ENCODE measurements around the gene CBFA2T3.

CBFA2T3 gene

DNA sequence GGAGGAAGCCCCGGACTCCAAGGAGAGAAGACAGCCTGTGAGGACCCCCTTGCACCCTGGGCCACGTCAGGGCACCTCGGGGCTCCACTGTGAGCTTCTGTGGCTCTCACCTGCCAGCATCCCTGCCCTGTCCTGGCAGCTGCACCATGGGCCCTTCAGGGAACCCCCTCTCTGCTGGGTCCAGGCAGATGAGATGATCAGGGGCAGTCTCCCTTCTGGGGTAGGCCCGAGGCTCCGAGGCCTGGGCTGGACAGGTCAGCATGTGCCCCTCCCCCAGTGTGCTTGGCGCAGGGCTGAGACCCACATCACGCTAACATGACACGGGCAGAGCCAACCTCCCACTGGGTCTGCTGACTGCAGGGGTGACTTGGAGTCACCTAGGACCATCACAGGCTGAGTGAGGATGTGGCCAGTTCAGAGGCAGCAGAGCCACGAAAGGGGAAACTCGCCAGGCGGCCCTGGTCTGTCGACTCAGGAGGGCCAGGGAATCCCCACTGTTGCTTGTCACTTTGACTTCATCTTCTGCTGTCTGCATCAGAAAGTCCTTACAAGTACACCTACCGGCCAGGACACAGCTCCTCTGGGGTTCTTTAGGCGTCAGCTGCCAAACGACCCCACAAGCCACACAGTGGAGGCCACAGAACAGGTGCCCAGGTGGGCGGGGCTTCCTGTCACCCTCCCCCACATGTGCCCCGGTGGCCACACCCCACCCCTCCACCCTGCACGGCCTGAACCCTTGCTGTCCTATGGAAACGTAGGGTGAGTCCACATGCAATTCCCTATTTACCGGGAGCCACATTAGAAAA is 122.5 kb downstream of the CBFA2T3 start:
- DNase-seq, result no peak

DNA sequence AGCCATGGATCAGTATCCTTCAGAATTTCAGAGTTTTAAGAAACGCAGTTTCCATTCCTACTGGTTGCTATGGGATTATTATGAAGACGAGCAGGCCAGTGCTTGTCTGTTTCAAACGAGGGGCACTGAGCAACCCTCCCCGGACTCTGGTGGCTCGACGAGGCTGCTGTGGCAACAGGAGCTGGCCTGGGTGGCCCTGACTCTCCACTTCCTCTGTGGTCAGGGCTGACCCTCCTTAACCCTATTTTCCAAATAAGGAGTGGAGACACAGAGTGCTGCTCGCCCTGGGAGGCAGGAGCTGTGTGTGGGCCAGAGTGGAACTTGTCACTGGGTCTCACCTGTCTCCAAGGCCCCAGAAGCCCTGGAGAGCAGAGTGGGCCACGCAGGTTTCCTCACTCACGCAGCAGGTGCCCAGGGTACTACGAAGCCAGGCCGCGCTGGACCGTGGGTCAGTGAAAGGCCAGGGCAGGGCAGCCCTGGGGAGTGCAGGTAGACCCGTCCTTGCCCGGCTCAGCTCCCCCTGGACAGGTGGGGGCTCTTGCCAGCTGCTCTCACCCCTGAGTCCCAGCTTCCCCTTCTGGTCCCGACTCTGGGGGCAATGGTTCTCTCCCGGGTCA is 123.6 kb downstream of the CBFA2T3 start:
- no peak for DNase-seq

- no peak for DNase-seq
Observed at GRCh38 chr16:88851616-88852015, 125.4 kb downstream of the CBFA2T3 start.

GRCh38 chr16:88850531-88851199 is 126.3 kb downstream of the CBFA2T3 start:
- no peak for DNase-seq

DNA sequence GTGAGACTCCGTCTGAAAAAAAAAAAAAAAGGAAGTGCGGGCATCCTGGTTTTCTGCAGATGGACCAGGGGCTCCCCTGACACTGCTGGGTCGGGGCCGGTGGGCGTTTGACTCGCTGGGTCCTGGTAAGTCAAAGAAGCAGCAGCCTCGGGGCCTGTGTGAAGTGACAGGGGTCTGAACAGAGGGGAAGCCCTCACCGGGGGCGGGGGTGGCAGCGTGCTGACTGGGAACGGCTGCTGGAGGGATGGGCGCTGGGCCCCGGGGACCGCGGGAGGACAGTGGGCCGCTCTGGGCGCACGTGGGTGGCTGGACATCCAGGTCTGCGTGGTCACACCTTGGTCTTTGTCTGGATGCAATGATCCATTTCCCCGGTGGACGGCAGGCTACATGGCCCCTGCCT is 128.4 kb downstream of the CBFA2T3 start:
- DNase-seq, result no peak

DNA sequence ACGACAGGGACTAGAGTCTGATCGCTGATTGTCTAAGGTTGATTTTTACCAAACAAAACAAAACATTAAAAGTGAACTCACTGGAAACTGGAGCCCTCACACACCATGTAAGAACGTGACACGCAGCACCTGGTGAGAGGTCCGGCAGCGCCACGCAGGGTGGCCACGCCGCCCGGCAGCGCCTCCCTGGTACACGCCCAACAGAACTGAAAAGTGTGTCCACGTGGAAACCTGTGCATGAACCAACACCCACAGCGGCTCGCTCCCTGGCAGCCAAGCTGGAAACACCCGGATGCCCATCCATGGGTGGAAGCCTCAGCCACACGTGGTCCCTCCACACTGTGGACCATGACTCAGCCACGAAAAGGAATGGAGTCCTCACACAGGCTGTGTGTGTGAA is 129.4 kb downstream of the CBFA2T3 start:
- DNase-seq, result no peak

DNA sequence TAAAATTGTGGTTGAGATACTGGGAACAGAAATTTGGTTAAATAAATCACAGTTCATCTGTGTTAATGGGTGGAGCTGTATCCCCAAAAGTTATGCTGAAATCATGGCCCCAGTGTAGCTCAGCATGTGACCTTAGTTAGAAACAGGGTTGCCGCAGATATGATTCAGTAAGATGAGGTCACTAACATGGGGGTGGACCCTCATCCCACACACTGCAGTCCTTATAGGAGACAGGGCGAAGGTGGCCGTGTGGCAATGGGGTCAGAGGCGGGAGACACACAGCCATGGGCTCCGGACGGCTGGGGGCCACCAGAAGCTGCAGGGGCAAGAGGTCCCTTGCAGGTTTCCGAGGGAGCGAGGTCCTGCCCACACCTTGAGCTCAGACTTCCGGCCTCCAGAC is 130.9 kb downstream of the CBFA2T3 start:
- DNase-seq, result no peak

DNA sequence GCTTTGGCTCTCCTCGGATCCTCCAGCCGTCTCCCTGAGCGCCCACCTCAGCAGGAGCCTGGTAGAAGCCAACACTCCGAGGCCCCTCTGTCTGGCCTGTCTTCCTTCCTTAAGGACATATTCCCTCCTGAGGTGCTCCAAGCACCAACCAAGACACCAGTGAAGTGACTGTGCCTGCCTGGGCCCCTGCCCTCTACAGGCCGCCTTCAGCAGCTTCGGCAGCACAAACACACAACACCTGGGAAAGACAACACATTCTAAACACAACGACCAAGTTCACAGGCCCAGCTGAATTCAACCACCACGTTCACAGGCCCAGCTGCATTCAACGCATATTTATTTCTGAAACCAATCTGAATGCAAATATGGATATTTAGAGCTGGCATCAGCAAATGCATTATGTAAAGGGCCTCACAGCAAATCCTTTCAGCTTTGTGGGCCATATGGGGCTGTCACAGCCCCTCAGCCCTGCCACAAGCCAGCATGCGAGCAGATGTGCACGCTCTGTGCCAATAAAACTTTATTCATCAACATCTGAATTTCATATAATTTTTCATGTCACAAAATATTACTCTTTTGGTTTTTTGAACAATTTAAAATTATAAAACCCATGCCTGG is 132.5 kb downstream of the CBFA2T3 start:
- no peak for DNase-seq

DNA sequence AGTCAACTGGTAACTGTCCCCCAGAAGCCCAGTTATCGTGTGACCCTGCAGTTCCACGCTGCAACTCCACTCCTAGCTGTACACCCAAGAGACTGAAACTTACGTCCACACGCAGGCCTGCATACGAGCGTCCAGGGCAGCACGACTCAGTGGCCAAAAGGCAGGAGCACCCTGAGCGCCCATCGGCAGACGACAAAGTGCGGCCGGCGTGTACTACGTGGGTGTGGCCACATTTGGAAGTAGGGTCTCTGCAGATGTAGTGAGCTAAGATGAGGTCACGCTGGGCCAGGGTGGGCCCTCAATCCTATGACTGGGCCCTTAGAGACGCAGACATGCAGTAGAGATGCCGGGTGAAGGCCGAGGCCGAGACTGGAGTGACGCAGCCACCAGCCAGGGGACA is 133.8 kb downstream of the CBFA2T3 start:
- DNase-seq, result no peak

GRCh38 chr16:88842806-88843205 is 134.2 kb downstream of the CBFA2T3 start:
- no peak for DNase-seq

GRCh38 chr16:88842308-88842756 is 134.7 kb downstream of the CBFA2T3 start:
- DNase-seq, result no peak

DNA sequence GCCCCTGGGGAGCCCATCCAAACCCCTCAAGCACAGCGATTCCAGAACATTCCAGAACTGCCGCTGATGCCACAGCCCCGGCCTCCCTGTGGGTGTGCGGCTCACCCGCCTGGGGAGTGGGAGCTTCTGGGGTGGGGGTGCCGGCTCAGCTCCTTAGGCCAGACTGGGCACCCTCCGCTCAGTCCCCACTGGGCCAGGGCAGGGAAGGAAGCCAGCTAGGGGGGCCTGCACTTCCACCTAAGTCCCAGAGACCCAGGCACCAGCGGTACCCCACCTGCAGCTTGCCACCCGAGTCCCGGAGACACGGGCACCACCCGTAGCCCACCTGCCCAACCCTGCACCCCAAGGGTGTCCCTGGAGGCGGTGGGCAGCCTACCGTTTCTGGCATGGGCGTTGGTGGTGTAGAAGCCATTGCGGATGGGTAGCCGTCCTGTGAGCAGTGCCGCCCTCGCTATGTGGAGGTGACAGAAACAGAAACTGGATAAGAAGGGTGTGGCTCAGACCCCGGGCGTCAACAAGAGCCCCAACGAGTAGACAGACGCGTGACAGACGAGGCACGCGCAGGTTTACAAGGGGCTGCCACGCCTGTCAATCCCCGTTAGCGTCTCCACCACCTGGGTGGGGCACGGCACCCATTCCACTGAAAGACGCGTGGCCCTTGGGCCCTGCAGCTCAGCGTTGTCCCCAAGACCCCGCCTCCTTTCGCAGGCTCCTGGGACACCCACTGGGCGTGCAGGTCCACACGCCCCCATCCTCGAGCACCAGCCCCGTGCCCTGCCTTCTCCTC is 135.3 kb downstream of the CBFA2T3 start:
- DNase-seq, result no peak

DNA sequence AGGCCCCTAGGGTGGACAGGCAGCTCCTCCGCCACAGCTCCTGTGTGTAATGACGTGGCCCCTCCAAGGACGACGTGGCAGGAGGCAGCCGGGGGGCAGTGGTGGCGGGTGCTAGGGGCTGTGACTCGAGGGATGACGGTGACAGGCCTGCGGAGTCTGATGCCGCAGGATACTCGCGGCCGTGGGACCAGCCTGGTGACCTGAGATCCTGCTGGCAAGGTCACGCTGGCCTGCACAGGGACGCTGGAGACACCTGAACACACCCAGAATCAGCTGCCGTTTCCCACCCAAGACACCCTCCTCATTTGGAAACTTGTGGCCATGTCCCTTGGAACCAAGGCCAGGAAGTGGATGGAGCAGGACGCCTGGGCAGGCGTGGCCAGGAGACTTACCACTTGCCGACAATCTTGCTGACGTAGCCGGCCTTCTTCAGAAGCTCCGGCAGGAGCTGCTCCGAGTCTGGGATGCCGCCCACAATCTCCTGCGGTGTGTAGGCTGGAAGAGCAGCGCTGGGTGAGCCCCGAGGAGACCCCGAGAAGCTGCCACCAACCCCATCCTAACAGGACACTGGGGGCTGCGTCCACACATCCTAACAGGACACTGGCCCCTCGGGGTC is 136.3 kb downstream of the CBFA2T3 start:
- no peak for DNase-seq

- DNase-seq, result no peak
Observed at GRCh38 chr16:88839745-88840599, 137.0 kb downstream of the CBFA2T3 start.

DNA sequence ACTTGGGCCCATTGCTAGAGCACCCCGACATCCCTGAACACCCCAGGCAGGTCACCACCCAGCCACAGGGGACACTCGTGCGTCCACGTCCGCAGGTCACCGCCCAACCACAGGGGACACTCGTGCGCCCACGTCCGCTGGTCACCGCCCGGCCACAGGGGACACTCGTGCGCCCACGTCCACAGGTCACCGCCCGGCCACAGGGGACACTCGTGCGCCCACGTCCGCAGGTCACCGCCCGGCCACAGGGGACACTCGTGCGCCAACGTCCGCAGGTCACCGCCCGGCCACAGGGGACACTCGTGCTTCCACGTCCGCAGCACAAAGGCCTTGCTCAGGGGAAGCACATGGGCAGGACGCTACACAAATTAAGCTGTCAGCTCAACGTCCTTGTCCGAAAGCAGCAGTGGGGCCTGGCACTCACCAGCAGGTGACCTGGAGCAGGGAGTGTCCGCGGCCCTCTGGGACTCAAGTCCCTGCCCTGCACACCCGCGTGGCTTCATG is 137.9 kb downstream of the CBFA2T3 start:
- DNase-seq, result no peak

DNA sequence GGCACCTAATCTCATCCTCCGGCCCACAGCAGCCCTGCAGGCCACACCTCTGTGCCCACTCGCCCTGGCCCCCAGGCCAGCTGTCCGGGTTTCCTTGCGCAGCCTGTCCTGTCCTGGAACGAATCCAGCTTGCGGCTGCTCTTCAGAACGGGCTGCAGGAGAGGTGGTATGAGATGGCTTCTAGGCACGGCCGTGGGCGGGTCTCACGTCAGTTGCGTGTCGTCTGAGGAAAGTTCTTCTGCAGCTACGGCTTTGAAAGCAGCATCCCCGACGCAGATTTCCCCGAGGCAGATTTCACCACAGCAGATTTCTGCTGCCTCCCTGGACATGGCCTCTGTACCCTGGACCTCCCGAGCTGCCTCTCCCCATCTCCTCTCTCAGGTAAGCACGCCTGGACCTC is 138.4 kb downstream of the CBFA2T3 start:
- DNase-seq, result no peak

- DNase-seq, result no peak
Observed at GRCh38 chr16:88837806-88838205, 139.2 kb downstream of the CBFA2T3 start.

DNA sequence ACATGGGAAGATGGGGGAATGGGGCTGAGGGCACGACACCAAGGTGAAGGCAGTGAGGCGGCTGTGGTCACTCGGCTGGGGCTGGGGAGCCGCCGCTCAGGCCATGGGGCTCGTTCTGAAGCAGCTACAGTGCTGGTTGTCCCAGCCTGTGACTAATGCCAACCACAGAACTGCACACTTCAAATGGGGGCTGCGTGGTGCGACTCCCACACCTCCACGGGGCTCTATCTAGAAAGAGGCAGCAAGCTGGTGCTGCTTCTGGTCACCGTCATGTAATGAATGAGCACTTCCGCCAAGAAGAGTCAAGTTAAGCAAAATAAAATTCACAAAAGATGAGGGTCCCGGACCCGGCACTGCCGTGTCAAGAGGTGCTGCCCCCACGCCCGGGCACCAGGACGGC is 140.2 kb downstream of the CBFA2T3 start:
- no peak for DNase-seq

DNA sequence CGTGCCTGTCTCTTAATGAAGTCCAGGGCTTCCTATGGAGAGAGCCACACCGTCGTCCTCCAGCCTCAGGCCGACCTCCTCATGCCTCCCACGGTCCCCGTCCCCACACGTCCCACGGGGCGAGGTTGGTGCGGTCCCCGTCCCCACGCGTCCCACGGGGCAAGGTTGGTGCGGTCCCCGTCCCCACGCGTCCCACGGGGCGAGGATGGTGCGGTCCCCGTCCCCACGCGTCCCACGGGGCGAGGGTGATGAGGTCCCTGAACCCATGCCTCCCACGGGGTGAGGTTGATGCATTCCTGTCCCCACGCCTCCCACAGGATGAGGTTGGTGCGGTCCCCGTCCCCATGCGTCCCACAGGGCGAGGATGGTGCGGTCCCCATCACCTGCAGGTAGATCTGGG is 141.2 kb downstream of the CBFA2T3 start:
- DNase-seq, result no peak

DNA sequence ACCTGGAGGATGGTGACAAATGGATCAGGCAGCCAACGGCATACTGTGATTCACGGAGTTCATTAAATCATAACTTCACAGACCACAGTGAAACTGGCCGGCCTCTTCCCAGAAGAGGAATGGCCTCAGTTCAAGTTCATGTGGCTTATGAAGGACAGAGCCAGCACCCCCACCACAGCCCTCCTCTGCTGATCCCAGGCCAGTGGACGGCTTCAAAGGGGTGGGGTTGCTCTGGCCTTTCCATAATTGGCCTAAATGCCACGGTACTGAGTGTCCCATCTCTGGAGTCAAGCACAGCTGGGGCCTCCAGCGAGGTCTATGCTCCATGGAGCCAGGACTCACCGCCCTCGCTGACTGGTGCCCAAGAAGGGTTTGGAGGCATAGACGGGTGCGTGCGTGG is 141.6 kb downstream of the CBFA2T3 start:
- no peak for DNase-seq

- DNase-seq, result no peak
Observed at GRCh38 chr16:88834670-88835069, 142.3 kb downstream of the CBFA2T3 start.

Data from hippocampal formation (tissue), 2 donors.